ENCODE measurements around the gene TMEM41B.
"Not testable (repeated sequence)": the region's sequence is repeated elsewhere in the genome, so short reads cannot be mapped to it uniquely, and the experiment has no call there.

Gene TMEM41B, protein sequence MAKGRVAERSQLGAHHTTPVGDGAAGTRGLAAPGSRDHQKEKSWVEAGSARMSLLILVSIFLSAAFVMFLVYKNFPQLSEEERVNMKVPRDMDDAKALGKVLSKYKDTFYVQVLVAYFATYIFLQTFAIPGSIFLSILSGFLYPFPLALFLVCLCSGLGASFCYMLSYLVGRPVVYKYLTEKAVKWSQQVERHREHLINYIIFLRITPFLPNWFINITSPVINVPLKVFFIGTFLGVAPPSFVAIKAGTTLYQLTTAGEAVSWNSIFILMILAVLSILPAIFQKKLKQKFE

DNA sequence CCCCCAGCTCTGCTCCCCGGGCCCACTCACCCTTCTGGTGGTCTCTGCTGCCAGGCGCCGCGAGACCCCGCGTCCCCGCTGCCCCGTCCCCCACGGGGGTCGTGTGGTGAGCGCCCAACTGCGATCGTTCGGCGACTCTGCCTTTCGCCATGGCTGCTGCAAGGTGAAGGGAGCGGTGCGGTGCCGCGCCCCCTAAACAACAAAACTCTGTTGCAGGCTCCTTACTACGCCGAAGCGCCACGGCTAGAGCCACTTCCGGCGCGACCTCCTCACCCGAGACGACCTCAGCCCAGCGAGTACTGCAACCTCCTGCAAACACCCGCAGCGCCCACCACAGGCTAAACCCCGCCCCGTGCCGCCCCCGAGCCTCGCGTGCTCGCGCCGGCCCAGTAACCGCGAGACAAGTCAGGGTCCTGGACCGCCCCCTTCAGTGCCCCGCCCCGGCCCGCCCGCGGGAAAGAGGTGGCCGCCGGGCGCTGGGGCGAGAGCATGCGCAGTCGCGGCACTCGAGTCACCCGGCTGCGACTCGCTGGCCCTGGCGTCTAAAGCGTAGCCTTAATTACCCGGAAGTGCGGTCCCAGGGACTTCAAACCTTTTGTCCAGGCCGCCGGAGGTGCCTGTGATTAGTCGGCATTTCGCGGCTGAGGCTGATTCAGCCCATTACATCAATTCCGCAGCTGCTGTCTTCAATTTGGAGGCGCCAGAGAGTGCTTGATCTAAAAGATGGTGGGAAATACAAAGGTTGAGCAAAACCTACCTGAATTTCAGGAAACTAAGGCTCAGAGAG lies at the start of gene TMEM41B:
TMEM41B (minus strand) TSS at position 303 of the 787 bp plus-strand sequence; CDS start at position 151, 152 bp downstream.
- peak; percentile 99 for DNase-seq

DNA sequence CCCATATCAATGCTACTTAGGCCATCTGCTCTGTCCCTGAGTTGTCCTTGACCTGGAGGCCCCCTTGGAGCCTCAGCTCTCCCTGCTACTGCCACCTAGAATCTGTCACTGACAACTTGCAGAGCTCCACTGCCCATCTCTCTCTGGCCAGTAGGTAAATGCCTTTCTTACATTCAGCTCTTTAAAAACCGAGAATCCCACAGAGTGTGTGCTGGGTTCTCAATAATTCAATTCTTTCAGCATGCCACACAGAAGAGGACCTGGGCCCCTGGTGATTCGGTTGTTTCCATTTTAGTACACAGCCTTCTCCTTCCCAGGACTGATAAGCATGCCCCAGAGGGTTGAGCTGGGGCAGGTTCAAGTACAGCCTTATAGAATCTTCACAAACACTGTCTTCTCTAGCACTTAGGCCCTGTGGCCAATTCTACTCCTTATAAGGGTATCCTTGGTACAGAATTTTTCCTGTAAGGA lies 48.0 kb upstream of the TMEM41B start:
- DNase-seq: peak; percentile 40

DNA sequence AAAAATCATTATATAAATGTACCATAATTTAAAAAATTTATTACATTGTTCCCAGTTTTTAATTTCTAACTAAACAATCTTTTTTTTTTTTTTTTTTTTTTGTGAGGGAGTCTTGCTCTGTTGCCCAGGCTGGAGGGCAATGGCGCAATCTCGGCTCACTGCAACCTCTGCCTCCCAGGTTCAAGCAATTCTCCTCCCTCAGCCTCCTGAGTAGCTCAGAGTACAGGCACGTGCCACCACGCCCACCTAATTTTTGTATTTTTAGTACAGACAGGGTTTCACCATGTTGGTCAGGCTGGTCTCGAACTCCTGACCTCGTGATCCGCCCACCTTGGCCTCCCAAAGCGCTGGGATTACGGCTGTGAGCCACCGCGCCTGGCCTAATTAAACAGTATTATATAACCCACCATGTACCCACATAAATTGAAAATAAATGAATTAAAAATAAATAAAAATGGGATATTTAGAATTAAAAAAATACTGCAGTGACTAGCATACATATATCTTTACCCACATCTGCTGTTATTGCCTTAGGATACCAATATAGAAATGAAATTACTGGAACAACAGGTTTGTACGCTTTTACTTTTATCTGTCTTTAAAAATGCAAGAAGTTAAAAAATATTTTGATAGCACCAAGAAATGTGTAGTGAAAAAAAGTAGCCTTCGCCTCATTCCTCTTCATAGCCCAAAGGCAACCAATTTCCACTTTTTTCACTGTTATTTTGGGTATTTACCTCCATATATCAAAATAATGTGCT lies 46.6 kb upstream of the TMEM41B start:
- DNase-seq: not testable (repeated sequence)

DNA sequence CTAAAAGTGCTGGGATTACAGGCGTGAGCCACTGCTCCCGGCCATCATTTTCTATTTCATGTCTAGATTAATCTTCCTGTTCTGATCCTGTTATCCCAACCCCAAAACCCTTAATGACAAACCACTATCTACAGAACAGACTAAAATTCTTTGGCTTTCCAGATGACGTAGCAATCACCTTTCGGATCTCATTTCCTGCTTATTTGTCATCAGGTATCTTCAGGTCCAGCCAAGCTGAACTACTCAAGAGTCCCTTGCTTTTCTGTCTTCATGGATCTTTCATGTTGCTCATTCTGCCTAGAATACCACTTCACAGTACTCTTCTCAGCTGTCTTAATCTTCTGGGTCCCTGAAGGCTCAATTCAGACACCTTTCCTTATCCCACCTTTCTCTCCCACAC lies 42.6 kb upstream of the TMEM41B start:
- DNase-seq: no peak

DNA sequence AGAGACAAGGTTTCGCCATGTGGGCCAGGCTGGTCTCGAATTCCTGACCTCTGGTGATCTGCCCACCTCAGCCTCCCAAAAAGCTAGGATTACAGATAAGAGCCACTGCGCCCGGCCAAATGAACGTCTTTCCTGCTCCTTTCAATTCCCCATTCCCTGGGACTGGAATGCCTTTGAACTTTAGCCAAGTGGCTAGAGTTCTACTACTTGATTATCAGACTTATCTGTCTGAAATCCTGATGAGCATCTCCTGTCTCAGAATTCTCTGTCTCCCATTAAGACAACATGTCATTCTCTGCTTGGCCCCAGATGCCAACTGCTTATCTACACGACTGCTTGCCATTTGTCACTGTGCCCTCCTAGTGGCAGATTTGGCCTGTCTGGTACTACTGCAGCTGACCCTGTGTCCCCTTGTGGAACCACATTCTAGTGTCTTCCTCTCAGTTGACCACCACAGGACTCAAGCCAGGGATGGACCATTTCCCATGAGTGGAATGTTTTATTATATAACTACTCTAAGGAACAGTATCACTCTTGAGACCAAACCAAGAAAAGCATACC lies 37.0 kb upstream of the TMEM41B start:
- DNase-seq: no peak

DNA sequence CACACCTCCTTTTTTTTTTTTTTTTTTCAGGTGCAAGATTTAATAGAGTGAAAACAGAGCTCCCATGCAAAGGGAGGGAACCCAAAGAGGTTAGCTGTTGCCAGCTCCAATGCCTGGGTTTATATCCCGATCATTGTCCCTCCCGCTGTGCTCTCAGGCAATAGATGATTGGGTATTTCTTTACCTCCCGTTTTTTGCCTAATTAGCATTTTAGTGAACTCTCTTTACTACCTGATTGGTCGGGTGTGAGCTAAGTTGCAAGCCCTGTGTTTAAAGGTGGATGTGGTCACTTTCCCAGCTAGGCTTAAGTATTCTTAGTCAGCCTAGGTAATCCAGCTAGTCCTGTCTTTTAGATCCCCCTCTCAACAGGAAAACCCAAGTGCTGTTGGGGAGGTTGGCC lies 33.4 kb upstream of the TMEM41B start:
- not testable (repeated sequence) for DNase-seq

DNA sequence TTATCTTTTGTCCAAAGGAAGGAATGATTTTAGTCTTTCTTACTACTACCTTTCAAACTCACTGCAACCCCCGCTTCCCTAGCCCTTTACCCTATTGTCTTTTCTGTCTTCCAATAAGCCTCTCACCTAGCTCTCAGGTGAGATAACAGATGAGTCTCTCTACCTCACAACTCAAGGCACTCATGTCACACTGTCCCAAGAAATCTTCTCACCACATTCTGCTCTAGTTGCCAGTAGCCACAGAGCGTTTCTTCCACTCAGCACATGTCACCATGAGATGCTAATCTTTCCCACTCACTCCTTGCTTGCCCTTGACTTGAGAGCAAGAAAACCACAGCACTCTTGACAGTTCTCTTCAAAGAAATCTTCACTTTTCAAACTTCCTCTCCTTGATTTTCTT lies 32.7 kb upstream of the TMEM41B start:
- DNase-seq: peak; percentile 25

DNA sequence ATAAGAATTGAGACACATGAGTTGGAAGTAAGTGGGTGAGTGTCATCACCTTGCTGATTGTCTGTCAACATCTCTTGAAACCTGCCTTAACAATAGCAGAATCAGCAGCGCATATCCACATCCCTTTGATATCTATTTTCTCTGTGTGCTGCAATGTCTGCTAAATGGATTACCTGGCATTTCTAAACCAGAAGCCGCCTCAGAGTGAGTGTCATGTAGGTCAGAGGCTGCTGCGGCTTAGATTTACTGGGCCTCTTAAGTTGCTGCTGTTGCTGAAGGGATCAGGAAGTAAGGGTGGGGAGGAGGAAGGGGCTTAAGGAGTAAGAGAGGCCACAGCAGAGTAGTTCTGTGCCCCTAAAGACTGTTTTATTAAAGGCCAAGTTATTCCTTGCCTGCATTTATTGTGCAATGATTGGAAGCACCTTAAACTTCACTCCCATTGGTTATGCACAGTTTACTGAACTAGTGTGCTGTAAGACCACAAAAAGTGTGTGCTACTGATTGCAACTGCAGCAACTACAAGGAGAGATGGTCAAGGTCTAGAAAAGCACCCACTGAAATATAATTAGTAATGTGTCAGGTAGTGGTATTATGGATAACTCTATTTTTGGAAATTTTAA lies 29.8 kb upstream of the TMEM41B start:
- DNase-seq: no peak

DNA sequence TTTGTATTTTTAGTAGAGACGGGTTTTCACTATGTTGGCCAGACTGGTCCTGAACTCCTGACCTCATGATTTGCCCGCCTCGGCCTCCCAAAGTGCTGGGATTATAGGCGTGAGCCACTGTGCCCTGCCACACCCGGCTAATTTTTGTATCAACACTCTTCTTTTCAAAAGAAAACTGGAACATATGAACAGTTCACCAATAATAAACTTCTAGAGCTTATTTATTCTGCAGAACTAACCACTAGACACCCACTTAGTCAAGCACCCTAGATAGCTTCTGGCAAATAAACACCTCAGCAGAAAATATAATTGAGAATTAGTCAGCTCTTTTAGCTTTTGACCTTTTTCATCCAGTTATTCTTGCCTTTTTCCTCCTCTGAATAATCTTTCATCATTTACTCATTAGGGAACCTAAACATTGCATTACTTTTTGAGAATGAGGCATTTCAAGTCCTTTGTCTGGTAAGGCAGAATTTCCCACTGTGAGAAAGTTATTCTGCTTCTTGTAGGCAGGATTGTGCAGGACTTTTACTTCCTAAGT lies 27.3 kb upstream of the TMEM41B start:
- no peak for DNase-seq

DNA sequence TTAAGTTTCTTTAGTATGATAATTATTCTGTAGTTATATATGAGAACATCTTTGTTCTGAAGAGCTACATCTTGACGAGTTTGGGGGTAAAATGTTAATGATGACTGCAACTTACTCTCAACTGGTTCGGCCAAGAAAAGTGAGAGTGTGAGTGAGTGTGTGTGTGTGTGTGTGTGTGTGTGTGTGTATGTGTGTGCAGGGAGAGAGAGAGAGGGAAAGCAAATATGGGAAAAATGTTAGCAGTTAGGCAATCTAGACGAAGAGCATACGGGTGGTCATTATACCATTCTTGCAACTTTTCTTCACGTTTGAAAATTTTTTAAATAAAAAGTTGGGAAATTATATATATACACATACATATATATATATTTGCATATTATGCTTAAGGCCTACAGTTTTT lies 18.3 kb upstream of the TMEM41B start:
- DNase-seq: no peak

DNA sequence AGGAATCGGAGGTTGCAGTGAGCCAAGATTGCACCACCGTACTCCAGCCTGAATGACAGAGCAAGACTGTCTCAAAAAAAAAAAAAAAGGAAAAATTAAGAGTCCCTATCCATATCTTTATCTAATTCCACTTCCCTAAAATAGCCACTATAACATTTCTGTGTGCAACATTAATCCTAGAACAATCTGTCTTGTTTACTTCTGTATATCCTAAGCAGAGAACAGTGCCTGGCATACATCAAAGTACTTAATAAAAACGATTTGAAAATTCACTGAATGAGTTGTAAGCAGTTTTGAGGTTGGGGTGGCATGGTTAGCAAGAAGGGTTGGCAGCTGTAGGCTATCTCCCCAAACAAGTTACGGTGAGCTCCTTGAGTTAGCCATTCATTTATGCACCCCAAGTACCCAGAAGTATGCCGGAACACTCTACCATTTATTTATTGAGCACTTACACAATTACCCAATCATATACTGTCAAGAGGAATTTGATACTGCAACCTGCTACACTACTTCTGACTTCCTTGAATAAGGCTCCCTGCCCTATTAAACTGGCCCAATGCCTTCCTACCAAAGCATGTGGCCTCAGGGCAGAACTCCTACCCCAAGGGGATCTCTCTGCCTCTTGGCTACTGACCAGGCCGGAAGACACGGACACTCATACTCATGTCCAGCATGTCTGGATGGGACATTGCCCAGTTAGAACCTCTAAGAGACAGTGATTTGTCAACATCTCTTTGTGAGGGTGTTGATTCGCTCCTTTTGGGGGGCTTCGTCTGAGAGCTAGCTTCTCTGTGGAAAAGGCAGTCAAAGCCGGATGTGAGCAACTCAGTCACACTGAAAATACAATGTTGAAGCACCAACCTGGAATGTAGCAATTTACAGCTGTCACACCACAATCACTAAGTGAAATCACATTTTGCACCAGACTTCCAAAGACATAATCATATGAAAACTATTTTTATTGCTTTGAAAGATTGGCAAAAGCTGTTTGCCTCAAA lies 16.3 kb upstream of the TMEM41B start:
- DNase-seq: no peak

DNA sequence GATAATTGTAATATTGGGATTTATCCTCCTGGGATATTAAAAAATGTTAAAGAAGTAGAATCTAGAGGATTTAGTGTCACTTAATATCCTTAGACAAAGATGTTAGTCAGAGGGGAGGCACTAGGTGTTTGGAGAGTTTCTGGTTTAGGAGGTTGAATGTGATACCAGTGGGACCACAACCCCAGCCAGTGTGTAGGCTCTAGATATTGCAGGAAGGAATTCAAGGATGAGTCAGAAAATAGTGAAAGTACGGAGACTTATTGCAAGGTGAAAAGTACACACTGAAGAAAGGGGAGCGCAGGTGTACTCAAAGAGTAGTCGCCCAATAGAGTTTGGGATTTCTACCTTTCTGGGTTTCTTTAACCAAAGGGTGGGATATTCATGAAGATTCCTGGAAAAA lies 5.7 kb upstream of the TMEM41B start:
- peak; percentile 19 for DNase-seq

DNA sequence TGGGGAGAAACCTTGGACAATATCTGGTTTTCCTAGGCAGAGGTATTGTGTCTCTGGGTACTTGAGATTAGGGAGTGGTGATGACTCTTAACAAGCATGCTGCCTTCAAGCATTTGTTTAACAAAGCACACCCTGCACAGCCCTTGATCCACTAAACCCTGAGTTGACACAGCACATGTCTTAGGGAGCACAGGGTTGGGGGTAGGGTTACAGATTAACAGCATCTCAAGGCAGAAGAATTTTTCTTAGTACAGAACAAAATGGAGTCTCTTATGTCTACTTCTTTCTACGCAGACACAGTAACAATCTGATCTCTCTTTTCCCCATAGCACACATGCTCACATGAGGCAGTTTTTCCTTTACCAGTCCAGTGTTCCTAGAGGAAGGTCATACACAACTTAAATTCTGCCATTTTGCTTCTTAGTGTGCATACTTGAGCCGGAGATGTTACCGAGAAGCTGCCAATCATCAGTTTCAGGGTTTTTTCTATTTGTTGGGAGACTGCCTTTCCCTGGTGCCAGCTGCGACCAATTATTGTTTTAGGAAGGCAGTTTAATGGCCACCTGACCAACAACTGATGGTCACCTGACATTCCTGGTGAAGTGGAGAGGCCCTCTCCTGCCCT lies 5.1 kb upstream of the TMEM41B start:
- not testable (repeated sequence) for DNase-seq

DNA sequence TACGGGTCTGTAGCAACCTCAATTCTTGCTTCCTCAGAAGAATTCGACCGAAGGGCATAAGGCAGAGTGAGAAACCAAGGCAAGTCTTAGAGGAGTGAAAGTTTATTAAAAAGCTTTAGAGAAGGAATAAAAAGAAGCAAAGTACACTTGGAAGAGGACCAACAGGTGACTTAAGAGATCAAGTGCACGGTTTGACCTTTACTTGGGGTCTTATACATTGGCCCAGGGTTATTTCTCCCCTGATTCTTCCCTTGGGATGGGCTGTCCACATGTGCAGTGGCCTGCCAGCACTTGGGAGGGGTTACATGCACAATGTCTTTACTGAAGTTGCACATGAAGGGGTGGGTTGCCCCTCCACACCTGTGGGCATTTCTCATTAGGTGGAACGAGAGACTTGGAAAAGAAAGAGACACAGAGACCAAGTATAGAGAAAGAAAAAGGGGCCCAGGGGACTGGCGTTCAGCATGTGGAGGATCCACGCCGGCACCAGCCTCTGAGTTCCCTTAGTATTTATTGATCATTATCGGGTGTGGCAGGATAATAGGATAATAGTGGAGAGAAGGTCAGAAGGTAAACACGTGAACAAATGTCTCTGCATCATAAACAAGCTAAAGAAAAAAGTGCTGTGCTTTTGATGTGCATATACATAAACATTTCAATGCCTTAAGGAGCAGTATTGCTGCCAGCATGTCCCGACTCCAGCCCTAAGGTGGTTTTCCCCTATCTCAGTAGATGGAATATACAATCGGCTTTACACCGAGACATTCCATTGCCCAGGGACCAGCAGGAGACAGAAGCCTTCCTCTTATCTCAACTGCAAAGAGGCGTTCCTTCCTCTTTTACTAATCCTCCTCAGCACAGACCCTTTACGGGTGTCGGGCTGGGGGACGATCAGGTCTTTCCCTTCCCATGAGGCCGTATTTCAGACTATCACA lies 4.3 kb upstream of the TMEM41B start:
- DNase-seq: not testable (repeated sequence)

DNA sequence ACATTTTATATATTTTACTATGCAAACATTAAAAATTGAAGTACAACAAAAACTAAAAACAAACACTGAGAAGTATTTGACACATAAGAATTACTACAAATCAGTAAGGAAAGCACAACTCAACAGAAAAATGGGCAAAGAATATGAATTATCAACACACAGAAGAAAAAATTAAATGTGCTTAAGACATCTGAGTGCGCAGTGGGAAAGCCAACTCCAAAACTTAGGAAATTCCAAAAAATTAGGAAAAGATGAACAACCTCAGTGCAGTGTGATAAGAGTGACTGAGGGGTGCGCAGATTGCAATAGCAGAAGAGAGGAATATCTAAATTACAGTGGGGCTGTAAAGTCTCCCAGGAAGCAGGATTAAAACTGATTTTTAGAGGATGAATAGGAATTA lies 1.9 kb upstream of the TMEM41B start:
- no peak for DNase-seq

DNA sequence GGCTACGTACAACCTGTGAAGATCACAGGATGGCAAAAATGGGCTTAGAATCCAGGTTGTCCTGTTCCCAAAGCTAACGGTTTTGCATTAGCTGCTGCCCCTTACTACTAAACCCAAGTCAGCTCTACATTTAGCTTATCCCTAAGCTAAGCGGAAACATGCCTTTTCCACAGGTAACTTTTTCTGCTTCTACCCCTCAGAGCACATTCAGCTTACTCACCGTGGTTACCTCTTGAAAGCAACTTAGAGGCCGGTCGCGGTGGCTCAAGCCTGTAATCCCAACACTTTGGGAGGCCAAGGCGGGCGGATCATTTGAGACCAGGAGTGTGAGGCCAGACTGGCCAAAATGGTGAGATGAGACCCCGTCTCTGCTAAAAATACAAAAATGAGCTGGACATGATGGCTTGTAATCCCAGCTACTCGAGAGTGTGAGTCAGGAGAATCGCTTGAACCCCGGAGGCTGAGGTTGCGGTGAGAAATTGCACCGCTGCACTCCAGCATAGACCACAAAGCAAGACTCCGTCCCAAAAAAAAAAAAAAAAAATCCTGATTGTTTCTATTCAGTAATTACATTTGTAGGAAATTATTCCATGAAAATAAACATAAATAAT lies 790 bp upstream of the TMEM41B start:
- no peak for DNase-seq

DNA sequence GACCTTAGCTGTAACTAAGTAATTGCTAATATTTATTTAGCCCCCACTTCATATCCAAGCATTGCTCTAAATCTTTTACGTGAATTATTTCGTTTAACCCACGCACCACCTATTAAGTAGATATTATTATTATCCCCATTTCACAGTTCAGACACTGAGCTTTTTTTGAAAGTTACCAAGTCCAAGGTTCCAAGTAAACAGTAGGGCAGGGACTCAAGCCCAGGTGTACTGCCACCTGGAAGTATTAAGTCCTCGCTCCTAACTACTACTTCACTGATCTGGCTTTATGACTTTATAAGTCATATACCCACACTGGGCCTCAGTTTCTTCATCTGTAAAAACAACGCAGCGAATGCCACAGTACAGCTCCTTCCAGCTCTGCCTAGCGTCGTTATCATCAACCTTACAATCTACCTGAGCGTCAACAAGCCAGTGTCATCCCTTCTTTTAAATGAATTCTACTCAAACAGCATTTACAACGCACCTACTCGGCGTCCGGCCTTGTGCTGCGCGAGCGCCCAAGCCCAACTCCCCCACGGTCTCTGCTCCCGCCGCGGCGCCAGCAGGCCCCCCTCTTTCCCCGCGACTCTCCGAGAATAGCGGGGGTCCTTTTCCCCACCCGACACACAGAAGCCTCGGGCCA lies 624 bp downstream of the TMEM41B start:
- DNase-seq: peak; percentile 15

DNA sequence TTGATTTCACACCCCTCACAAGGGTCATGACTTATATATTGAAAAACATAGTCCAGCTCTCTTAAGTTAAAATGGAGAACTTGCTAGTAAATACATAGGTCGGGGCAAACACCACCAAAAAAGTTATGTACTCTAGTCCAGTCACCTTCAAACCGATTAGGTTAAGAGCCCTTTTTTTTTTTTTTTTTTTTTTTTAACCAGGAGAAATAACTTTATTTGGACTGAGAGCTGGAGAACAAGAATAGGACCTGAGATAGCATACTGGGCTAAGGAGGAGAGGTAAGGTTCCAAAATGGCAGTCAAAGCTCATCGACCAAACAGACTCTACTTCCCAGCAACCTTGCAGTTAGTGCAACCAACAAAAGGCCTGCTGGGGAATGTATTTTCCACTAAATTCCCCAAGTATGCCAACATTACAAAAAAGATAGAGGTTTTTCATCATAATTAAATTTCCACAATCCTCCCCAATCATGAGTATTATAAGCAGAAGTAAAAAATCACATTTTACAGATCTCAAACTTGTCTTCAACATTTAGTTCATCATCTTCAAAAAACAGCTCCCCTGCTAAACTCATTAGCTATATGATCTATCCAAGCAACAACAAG lies 3.8 kb downstream of the TMEM41B start:
- no peak for DNase-seq

Data from activated CD4-positive, alpha-beta T cell treated with anti-CD3 and anti-CD28 coated beads, Interleukin-10, Interleukin-2, amounts not matched to agents 100 ng/mL and 50 ng/mL, durations not matched to agents 16 hours and 8 hours (primary cell).